Measurements from ENCODE around the gene TOM1L2.
"Not testable (repeated sequence)": the region's sequence is repeated elsewhere in the genome, so short reads cannot be mapped to it uniquely, and the experiment has no call there.

TOM1L2 gene

DNA sequence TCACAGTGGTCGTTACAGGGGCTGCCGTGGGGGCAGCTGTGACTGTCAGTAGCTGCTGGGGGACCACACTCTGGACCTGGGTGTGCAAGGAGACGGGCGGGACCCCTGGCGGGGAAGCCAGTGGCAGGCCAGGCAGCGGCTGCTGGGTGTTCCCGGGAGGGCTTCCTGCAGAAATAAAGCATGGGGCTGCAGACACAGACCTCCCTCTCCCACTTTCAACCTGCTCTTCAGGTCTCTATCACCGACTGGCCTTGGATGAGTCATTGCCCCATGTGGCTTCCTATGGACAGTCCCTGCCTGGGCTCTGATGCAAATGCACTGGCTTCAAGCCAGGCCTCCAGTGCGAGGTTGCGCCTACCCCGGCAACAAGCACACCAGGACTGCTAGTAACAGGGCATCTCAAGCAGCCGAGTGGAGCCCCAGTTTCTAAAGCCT lies 152.6 kb downstream of the TOM1L2 start:
- peak in 1 of 2 donors; percentile 40 for DNase-seq (ENCODE audit: low read depth in 2 of 2)

DNA sequence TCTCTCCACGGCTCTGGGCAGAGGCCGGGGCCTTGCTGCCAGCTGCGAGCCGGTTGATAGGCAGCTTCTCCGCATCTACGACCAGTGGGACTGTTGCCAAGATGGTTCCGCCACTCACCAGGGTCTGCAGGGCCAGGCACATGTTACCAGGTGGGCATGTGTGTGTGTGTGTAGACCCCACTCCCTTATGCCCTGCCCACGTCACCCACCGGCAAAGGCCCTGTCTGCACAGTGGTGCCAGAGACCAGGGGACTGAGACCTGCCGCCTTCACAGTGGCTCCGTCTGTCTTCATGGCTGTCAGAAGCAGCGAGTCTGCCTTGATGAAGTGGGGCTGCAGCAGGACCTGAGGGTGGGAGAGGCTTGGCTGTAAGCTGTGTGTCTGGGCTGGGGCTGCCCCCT lies 153.1 kb downstream of the TOM1L2 start:
- DNase-seq (ENCODE audit: low read depth in 2 of 2) = no peak

DNA sequence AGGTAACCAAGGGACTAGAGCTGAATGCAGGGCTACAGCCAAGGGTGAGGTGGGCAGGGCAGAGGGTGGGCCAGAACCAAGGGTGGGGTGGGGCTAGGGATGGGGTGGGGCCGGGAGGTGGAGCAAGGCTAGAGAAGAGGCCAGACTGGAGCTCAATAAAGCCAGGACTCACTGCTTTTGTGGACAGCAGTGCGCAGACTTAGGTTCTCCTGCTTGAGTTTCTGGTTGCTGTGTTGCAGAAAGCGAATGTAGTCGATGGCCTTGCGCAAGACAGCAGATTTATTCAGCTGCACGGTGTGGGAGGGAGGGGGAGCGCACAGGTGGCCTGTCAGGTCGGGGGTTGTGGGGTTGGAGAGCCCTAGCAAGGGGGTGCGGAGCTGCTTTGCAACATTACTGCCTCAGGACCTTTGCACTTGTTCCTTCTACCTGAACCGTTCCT lies 154.1 kb downstream of the TOM1L2 start:
- no peak for DNase-seq (ENCODE audit: low read depth in 2 of 2)

DNA sequence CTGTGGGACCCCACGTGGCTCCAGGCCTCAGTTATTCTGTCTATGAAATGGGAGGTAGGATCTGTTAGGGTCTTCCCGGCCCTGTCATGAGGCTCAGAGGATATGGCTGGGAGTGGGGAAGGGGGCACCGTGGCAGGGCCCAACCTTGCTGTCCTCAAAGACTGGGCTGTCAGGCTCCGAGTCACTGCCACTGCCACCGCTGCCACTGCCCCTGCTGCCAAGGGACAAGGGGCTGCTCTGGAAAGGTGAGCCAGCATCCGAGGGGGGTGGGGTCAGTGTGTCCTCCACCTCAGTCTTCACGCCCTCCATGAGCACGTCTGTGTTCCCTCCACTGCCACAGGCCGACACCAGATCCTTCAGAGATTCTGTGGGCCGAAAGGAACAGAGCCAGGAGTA lies 154.7 kb downstream of the TOM1L2 start:
- DNase-seq (ENCODE audit: low read depth in 2 of 2) = no peak

DNA sequence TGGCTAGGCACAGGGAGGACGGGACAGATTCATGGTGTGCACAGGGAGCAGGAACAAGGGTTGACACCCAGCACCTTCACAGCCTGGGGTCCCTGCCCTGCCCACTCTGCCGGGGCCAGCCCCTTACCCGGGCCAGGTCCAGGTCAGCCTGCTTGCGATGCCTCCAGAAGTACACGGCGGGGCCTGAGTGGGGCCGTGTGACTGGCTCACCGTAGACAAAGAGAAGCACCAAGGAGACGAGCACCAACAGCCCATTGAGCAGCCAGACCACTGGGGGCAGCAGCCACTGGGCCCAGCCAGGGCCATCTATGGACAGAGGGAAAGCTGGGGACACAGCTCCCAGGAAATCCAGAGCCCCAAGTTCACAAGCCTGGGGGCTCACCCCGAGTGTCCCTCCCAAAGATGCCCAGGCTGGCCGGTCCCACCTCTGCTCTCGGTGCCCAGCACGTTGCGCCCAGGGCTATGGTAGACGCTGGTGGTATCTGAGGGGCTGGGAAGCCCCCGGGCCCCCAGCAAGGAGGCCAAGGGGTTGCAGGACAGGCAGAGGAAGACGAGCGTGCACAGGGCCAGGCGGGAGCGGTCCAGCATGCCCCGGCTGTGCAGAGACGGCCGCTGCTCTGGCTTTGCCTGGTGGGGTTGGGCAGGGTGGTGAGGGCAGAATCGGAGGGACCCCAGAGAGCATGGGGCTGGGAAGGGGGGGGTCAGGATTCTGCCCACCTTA lies 155.2 kb downstream of the TOM1L2 start:
- DNase-seq (ENCODE audit: low read depth in 2 of 2) = no peak

DNA sequence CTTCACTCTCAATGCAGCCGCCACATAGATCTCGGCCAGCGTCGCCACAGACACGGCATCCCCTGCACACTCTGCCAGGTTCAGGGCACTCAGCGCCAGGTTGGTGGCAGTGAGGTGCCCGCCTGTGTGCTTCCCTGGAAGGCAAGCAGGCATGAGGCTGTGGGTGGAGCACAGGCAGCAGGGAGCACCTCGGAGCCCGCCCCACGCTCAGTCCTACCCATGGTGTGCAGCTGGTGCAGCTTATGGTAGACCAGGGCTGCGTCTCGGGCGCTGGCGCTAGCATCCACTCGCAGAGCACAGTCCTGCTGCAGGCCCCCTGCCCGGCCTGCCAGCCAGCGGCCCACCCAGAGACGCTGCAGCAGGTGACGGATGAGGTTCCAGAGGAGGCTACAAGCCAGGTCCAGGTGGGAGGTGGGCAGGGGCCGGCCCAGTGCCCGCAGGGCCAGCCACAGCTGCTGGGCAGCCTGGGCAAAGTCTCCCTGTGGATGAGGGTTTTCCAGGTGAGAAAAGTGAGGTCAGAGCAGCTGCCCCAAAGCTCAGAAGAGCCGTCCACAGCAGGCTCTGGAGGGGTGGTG lies 155.9 kb downstream of the TOM1L2 start:
- DNase-seq (ENCODE audit: low read depth in 2 of 2) = no peak

DNA sequence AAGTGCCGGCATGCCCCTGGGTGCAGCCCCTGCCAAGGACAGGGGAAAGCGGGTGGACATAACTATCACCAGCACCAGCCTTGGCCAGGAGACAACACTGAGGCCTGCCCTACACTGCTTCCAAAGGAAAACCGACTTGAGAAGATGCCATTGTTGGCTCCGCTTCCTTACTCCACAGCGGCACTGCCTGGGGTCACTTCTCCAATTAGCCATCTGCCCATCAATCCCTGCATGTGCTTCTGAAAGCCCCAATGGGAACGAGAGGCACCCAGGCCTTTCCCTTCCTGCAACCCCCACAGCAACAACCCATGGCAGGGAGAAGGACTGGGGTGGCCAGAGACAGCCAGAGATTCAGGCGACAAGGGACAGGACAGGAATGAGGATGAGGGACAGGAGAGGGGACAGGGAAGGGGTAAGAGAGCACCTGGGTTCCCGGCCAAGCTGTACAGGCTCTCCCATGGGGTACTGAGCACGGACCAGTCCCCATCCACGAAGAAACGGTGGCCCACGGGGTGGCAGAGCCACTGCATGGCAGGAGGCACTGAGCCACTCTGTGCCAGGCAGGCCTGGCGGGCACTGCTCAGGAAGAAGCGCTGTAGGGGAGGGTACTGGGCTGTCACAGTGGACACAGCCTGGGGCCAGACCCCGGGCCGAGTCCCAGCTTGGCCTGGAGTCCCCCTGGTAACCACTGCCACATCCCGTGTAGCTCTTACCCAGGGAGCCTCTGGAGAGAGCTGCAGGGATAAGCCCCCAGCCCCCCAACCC lies 156.6 kb downstream of the TOM1L2 start:
- no peak for DNase-seq (ENCODE audit: low read depth in 2 of 2)

DNA sequence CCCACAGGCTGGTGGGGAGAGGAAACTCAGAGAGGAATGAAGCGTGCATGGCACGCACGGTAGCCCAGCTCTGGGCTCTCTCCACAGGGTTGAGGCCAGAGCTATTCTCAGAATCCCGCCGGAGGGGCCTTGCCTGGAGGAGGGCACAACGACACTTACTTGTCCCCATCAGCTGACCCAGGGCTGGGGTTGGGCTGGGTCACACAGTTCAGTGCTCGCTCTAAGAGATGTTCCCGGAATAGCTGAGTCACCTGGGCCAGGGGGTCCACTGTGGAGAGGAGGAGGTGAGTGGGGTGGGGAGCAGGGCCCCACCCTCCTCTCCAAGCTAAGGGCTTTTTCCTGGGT lies 157.2 kb downstream of the TOM1L2 start:
- no peak for DNase-seq (ENCODE audit: low read depth in 2 of 2)

DNA sequence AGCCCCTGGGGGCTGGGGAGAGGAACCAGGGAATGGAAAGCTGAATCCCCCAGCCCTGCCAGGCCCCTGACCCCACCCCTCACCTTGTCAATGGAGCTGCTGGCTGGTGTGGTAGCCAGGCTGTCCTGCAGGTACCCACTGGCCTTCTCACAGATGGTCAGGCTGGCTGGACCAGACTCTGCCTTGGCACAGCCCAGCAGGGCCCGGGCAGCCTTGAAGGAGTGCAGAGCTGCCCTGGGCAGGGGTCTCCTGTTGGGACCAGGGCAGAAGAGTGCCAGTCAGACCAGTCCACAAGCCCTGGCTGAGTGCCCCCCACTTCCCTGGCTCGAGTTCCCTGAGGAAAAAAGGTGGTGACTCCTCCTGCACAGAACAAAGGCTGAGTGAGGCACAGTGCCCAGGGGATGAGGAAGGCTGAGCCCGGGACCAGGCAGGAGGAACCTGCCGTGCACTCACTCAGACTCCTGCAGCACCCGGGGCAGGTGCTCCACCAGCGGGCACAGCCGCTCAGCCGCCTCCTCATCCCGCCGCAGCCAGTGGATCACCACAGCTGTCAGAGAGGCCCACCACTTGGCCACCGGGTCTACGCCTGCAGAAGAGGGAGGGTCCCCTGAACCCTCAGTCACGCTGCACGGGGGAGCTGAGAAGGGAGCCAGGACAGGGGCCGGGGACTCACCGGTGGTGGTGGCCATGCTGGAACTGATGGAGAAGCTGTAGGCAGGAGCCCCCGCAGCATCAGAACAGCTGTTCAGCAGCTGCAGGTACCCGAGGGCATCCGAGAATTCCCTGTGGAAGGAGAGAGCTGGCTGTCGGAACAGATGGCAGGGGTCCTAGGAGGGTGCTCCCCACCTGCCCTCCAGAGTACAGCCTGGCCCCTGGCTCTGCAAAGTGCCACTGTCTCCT lies 157.8 kb downstream of the TOM1L2 start:
- DNase-seq (ENCODE audit: low read depth in 2 of 2) = no peak

DNA sequence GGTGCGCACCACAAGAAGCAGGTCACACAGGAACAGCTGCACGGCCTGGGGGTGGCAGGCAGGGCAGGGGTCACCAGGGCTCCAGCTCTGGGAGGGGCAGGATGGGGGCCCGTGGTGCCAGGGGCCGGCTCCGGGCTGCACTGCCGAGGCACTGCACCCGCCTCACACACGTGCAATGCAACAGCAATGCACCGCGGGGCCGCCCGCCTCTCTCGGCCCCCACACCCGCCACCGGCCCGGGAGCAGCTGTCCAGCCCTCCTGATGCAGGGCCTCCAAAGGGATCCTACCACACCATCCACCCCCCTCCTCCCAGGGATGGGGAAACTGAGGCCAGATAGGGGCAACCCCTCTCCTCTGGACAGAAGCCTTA lies 158.5 kb downstream of the TOM1L2 start:
- DNase-seq (ENCODE audit: low read depth in 2 of 2) = no peak

DNA sequence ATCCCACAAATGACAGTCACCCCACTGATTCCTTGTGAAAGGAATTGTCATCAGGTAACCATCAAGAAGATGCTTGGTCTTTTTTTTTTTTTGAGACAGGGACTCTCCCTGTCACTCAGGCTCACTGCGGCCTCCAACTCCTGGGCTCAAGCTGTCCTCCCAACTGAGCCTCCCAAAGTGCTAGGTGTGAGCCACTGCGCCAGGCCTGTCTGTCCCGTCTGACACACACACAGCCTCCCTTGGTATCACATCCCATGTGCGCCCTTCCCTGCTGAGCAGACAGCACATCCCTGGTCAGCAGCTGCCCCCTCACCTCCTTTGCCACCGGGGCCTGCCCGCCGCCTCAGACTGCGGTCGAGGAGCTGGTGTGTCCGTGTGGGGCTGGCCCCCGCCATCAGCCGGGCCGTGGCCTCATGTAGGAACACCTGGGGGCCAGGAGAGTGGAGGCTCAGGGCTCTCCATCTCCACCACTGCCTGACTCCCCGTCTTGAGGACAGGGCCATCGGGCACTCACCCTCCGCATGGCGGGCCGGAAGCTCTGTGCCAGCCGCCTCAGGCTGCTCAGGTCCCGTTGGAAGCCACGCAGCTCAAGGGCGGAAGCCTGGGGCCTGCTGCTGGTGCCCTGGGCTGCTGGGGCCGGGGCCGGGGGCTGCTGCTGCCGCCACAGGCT lies 159.0 kb downstream of the TOM1L2 start:
- DNase-seq (ENCODE audit: low read depth in 2 of 2) = no peak

DNA sequence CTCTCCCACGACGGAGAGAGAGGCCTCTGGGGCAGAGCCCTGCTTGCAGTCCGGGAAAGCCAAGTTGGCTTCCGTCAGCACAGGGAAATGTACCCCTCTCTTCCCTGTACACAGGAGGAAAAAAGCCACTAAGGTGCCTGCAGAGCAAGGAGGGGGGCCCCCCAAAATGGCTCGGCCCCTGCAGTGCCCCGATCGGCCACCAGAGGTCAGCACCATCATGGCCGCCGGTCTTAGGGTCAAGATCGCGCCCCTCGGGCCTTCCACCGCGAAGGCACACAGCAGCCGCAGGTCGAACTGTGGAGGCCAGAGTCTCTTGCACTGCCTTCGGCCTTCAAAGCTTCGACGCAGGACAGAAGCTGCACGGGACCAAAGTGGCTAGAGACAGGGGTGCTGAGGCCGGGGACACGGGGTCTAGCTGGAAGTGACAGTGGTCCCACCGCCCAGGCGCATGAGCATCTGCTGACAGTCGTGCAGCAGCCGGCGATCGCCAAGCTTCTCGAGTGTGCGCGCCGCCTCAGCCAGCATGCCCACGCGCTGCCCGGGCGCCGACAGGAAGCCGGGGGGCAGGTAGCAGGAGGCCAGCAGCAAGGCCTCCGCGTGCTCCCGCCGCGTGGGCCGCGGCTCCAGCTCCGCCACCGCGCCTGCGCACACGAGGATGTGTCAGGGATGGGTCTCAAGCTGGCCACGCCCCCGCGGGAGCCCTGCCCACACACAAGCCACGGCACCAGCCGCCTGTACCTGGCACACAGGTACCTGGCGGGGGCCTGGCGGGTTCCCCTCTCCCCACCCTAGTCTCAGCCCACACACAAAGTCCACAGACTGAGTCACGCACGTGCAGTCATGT lies 159.8 kb downstream of the TOM1L2 start:
- peak; percentile 43 to 44 for DNase-seq (ENCODE audit: low read depth in 2 of 2)

DNA sequence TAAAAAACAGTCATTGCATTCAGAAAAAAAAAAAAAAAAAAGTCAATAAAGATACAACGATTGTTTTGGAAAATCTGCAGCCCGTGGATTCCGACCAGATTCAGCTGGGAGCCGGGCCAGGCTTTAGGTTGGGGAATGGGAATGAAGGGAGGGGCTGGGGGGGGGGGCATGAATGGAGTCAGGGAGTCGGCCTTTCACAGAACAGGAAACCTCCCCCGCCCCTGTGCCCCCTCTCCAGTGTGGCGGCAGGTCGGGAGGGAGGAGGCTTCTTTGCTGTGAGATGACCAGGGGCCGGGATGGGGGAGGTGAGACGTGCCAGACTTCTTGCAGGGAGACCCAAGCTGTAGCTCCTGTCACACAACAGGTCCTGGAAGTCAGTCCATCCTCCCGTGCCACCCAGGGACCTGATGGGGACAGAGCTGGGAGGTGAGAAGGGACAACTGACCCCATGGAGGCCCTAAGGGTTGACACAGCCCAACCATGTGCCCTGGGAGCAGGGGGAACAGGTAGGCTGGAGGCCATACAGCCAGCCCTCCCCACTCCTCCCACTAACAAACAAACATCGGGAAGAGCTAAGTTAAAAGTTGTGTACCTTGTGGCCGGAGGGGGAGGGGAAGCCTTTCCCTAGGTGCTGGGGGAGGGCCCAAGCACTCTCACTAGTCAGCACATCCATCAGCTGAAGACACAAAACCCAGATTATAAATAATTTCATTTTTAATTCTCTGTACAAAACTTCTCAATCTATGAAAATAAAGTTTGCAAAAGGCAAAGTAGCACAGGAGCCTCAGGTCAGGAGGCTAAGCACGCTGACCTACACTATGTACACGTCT lies 160.6 kb downstream of the TOM1L2 start:
- DNase-seq (ENCODE audit: low read depth in 2 of 2) = no peak

DNA sequence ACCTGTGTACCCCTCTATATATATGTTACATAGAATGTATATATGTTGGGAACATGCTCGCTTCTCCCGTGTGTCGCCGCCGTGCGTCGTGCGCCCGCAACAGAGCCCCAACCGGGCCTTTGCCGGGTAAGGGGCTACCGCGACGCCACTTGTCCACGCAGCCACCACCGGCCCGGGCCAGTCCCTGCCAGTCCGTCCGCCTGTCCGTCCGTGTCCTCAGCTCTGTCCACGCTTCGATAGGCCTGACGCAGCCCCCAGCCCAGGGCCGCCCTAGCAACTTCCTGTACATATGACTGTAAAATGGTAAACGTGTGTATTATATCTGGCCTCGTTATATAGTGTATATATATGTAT lies 161.3 kb downstream of the TOM1L2 start:
- DNase-seq (ENCODE audit: low read depth in 2 of 2) = no peak

DNA sequence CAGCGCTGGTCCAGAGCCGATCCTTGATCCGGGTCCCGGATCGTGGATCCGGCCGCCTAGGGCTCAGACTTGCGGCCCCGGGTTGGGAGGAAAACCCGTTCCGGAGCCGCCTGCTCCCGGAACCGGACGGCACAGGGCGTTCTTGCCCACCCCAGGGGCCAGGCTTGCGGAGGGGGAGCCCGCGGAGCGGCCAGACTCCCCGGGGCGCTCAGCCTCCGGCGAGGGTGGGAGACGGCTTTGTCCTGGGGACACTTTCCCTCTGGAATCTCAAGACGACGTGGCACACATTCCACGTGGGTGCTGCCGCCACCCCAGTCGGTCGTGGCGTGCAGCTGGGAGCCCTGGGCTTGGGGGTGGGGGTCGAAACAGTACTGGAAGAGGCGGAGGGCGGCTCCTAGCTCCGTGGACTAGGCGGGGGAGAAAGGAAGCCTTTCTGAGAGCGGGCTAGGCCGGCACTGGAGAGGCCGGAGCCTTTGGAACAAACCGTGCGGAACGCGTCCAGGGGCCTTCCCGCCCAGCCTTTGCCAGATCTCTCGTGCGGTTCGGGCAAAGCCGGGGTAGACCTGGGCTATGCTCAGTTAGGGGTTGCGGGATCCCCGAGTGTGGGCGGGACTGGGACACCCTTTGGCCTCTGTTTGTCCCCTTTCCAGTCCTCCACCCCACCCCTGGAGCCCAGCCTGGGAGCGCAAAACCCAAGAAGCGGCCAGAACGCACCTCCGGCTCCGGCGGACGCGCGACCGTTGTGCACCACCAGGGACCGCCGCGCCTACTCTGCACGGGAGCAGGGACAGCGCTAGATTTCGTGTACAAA lies 161.9 kb downstream of the TOM1L2 start:
- DNase-seq (ENCODE audit: low read depth in 2 of 2) = no peak

DNA sequence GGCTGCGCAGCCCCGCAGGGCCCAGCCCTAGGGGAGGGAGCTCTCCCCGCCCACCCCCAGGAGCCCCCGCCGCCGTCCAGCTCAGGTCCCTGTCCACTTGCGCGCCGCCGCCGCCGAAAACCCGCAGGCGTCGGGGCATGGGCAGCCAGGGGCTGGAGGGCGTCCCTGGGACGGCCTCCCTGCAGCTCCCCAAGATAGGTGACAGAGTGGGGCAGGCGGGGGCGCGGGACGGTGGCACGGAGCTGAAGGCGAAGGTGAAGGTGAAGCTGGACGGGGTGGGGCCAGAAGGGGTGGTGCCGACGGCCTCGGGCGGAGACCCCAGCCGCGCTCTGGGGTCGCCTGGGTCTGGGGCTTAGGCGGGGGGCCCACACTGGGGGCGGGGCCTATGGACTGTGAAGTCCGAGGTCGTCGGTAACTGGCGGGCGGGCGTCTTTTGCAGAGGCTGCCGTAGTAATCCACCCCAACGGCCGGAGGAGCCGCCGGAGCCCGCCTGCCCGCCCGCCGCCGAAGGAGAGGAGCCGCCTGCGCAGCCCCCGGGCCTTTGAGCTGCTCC lies 162.6 kb downstream of the TOM1L2 start:
- no peak for DNase-seq (ENCODE audit: low read depth in 2 of 2)

DNA sequence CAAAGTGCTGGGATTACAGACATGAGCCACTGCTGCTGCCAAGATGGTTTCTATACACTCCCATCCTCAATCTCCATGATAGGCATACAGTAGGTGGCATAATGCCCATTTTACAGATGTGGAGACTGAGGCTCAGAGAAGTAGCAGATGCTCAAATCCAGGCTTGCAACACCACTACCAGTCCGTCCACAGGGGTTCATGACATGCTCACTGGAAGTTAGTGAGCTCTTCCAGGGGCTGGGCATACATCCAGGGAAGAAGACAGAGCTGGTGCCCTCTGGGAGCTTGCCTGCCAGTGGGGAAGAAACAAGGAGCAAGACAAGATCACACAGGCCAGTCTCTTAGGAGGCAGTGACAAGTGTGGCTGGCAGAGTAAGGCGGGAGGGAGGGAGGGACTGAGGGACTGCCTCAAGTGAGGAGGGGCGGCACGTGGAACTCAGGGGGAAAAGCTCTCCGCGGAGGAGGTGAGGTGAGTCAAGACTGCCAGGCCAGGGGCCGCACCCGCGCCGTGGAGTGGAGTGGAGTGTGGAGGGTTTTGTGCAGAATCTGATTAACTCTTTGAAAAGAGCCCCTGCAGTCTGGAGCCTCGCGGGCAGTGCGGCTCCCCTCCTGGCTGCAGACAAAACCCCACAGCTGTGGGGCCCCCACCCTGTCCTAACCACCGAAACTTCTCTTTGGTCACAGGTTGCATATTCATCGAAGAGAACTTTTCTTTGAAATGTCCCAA lies 163.3 kb downstream of the TOM1L2 start:
- DNase-seq (ENCODE audit: low read depth in 2 of 2) = no peak

DNA sequence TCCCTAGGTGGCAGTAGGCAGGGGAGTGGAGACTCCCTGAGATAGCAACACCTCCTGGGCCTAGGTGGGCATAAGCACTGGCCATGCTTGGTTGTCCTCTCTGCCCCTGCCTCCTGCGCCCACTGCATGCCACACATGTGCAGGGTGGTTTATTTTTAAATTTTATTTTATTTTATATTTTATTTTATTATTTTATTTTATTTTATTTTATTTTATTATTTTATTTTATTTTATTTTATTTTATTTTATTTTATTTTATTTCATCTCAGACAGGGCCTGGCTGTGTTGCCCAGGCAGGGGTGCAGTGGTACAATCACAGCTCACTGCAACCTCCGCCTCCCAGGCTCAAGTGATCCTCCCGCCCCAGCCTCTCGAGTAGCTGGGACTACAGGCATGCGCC lies 164.0 kb downstream of the TOM1L2 start:
- not testable (repeated sequence) for DNase-seq (ENCODE audit: low read depth in 2 of 2)

Data from stimulated activated CD8-positive, alpha-beta memory T cell treated with anti-CD3 and anti-CD28 coated beads, Interleukin-2, amount 100 ng/mL, for 1 hour (primary cell).